Upper lobe of left lung (tissue), 4 donors: ENCODE data around the gene CSNK1A1L.

Experiments
- CTCF ChIP-seq, 6 experiments: fragments of 450-650 bp in 4 of 6; fragments of 200-600 bp in 2 of 6; sonication (generic) in 2 of 6; IDR thresholded peaks; one replicate each; pipeline ENCODE4 v1.5.1; 2016 to 2019; ENCODE audit warnings: antibody characterized with exemption in 6 of 6
- POLR2A ChIP-seq, 4 donors: fragments of 450-650 bp; IDR thresholded peaks; one replicate each; pipeline ENCODE4 v1.5.1; 2016 to 2017; ENCODE audit warnings: antibody characterized with exemption in 4 of 4, mild to moderate bottlenecking in 2 of 4

GRCh38 chr13:37087486-37087885 is 18.0 kb downstream of the CSNK1A1L start:
- TF ChIP-seq CTCF (IDR thresholded peaks at IDR 0.05) (no peak), POLR2A (IDR thresholded peaks at IDR 0.05) (no peak)
